DMS53 (cell line): ENCODE data around the gene NFRKB.
"Not testable (repeated sequence)": the region's sequence is repeated elsewhere in the genome, so short reads cannot be mapped to it uniquely, and the experiment has no call there.

Experiments
- DNase-seq: peaks from one replicate; lab custom pipeline; 2025; lab: John Stamatoyannopoulos, UW

Gene NFRKB

DNA sequence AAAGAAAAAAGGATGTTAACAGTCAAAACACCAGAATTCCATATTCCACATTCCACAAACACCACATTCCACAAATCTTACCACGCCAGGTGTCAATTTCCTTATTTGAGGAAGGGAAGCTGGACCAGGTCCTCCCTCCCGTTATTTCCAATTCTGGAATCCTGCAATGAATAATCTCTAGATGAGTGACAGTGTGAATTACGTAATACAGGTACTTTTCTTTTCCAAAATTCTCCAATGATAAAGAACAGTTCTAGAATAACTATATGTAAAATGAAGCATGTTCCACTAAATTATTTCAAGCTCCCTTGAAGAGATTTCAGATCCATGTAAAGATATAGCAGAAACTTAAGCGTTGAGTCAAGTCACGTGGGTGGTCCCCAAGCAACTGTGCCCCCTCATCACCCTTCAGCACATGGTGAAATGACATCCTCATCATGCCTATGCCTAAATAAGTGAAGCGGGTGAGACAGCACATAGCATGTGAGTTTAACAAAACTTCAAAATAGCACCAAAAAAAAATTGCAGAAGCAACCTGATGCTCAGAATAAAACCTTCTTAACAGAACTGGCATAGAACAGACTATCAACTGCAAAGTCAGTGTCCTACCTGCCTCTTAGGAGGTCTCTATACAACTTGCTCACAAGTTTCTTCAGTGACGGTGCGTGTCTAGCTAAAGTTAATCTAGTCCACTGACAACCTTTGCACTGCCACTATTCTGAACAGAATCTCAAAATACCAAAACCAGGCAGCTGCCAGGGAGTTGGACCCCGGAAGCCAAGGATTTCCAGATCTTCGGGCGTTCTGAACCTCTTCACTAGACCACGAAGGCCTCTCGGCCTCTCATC lies 876 bp downstream of the NFRKB start:
- peak; percentile 47 for DNase-seq

DNA sequence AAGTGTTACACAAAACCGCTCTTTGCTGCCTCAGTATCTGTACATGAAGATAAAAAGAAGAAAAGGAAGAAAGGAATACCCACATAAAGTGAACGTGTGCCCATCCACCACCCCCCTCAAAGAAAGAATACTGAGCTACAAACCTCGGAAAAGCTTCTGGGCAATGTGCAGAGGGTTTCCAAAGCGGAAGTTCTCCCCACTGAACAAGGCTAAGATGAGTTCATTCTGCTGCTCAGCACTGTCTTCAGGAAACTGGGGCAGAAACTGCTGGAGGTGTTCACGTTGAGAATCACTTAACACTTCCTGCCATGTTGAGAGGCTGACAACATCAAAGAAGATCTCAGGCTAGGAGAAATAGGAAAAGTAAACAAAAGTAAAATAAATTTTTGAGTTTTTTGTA lies 6.9 kb downstream of the NFRKB start:
- no peak for DNase-seq

DNA sequence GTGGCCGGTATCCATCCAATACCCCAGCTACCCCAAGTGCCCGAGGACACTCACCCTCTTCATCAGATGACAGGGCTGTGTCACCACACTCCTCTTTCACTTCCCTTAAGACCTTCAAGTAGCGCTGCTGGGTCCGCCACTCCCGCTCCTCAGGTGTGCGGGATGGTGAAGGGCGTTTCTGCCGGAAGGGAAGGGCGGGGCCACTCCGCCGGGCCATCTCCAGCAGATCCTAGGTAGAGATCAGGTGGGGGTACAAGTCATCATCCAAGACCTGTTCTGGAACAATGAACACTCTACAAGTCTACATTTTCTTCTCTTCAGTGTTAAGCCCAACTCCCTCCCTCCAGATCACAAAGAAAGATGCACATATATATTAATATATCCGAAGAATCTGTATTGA lies 10.0 kb downstream of the NFRKB start:
- DNase-seq = no peak

DNA sequence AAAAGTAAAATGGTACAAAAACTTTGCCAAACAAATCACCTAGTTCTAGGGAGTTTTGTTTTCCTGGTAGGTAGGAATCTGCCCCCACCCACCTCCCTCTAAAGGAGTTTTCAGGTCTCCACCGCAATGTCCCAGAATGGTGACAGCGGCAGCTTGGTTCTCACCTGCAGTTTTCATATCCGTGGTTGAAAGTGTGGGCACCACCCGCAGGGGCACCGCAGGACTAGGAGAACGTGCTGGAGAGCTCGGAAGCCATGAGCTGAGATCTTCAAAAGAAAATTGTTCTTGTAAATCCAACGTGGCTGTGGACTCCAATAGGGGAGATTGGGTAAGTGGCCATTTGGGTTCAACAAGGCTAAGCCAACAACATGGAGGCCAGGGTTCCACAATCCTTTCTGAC lies 10.8 kb downstream of the NFRKB start:
- no peak for DNase-seq

DNA sequence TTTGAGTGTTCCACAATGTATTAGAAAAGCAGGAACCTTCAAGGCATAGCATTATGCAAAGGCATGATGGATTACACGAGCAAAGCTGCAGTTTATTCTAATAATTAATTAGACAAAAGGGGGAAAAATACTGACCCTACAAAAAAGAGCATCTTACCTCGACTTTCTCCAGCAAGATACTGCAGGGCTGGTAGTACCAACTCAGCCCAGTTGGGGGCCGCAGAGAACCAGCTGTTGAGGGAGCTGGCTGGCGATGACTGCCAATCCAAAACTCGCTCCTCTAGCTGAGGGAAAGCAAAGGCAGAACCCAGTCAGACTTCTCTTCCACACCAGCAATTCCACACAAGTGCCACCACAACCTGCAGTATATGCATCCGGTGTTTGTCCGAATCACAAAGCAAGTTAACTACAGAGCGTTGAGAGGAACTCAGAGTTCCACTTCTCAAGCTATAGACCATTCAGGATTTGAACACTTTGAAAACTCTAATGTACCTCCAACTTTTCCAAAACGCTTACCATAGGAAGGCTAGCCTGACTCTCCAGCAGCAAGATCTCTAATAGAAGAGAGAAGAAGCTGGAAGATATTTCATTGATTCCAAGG lies 13.7 kb downstream of the NFRKB start:
- DNase-seq = peak; percentile 72

DNA sequence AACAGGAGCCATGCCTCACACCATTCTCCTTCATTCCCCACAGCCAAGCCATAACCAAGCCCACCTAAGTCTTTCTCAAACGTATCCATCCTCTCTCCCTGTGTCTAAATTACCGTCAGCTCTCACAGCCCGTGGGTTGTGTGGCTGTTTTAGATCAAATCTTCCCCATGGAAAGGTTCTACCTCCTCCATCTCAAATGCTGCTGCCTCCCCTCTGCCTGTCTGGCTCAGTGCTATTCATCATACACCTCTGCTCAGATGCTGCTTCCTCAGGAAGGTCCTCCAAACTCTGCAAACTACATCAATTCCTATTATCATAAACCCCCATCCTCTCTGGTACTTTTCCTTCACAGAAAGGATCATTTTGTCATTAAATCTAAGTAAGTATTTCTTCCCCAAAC lies 15.1 kb downstream of the NFRKB start:
- no peak for DNase-seq

DNA sequence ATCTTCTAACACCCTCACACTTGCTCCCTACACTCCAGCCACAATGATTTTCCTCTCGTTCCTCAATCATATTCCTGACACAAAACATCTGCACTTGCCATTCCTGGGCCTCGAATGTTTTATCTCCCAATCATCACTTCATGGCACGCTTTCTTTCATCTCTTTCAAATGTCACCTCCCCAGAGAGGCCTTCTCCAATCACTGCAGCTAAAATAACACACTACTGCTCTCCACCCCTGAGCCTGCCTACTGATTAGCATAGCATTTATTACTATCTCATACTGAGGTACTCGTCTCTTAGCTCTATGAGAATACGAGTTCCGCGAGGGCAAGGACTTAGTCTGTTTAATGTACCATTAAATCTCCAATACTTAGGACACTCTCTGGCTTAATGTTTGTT lies 23.5 kb downstream of the NFRKB start:
- DNase-seq = no peak

DNA sequence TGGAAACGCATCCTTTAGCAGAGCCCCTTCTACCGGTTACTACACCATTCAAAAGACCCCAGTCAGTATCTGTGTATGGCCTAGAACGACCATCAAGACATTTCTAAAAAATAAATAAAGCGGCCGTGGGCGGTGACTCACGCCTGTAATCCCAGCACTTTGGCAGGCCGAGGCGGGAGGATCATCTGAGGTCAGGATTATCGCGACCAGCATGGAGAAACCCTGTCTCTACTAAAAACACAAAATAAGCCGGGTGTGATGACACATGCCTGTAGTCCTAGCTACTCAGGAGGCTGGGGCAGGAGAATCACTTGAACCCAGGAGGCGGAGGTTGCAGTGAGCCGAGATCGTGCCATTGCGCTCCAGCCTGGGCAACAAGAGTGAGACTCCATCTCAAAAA lies 26.8 kb downstream of the NFRKB start:
- not testable (repeated sequence) for DNase-seq

DNA sequence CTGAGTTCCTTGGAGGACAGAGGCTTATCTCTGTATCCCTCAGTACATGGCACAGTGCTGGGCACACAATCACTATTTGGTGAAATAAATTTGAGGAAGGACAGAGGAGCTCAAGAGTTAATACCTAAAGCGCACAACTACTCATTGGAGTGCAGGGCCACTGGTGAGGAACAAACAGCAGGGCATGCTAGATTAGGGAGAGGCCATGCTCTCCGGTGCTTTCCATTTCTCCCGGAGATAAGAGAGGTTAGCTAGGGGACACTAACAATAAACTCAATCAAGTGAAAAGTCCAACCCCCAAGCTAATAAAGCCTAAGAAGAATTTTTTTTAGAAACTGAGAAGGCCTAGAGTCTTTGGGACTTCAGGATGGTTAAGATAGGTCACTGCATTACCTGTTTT lies 29.1 kb downstream of the NFRKB start:
- DNase-seq = no peak

DNA sequence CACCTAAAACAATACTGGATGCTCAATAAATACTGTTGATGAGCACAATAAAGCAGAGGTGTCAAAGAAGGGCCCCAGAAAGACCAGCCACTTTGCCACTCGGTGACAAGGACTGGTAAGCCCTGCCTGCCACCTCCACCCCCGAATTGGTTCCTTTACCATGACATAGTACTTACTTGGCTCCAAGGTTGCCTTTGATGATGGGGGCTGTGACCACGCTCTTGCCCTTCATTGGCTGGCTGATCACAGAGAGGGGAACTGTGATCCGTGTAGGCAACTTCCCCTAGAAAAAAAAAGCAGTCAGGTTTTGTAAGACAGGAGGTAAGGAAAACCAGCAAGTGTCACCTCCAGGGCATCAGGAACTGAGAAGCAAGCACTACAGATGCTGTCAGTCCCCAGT lies 29.7 kb downstream of the NFRKB start:
- DNase-seq = no peak

DNA sequence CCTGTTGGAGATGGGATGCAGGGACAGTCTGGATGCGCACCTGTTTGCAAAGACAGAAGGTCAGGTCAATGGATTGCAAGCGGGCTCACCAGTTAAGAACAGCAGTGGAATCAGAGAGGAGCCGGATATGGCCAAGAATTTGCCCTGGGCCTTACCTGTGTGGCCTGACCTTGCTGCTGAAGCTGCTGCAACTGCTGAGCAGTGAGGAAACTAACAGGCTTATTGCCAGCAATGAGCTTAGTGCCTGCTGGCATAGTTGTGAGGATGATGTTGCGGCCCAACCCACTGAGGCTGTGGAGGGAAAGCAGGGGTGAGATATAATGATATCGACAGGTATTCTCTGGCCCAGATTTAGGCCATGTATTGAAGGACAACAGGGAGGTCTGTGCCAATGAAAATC lies 30.6 kb downstream of the NFRKB start:
- DNase-seq = no peak

DNA sequence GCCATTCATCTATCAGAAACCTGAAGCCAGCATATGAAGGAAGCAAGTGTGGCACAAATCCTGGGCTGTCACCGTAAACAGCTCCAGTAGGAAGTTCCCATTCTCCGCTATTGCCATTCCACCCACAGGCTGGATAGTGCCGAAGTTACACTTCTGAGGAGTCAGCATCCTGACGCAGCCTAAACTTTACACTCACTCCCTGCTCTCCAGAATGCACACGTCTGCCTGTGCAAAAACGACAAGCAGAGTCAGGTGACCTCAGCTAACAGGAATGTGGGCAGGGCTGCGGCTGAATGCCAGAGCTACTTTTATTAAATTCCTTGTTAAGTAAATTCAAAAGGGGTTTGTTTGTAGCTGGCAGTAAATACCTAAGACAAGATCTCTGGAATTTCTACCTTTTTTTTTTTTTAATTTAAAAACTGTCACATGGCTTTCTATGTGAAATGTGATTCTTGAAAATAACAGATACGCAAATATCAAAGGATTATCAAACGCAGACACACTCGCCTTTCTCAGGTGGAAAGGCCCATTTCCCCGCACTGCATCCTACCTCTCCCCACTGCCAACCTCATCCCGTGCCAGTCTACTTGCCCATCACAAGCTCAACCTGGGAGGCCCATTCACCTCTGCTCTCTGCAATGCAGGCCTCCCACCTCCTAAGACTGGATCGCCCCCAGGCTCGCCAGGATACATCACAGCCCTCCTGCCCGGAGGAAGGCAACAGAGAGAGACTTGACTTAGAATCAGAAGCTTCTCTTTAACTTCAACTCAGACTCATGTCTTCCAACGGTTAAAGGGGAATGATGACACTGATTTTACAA lies 33.5 kb downstream of the NFRKB start:
- DNase-seq = peak; percentile 44

DNA sequence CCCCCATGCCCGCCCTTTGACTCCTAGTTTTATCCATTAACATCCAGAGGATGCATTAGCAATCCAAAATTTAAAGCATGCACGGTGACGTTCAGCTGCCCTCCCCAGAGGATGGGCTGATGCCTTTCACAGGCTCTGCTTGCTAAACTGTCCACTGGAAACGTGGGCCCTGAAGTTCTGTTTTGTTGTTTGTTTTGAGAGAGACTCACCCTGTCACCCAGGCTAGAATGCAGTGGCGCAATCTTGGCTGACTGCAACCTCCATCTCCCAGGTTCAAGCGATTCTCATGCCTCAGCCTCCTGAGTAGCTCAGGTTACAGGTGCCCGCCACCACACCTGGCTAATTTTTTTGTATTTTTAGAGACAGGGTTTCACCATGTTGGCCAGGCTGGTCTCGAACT lies 39.3 kb downstream of the NFRKB start:
- no peak for DNase-seq

DNA sequence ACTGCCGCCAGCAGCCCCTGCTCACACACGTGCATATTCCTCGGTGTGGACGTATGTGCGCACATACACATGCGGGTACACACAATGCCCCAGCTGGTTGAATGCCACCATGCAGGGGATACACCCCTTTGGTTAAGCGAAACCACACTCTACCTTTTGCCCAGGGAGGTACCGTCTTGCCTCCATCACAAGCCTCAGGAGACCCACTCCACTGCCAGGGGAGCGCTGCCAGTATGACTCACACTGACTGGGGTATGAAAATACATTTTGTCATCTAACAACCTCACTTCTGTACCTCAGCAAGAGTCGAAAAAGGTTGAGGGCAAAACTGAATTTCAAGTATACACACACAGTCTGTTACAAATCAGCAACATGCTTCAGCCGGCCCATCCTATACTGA lies 40.3 kb downstream of the NFRKB start:
- DNase-seq = no peak

DNA sequence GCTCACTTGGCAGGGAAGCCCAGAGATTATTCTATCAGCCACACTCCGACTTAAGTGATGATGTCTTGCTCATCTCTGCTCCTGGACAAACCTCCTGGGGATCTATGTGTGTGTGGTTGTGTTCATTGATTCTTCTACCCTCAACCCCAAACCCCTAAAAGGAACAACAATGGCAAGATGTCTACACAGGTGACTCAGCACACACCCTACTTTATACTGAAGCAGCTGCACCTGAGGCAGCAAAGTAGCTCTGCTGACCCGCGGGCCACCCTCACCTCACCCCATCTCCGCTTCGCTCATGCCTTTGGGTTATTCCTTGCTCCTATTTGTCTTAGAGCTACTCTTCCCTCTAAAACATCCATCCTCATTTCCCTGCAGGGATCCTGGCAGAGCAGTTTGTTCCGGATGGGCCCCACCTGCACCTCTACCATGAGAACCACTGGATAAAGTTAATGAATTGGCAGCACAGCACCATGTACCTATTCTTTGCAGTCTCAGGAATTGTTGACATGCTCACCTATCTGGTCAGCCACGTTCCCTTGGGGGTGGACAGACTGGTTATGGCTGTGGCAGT lies 41.1 kb downstream of the NFRKB start:
- peak; percentile 57 for DNase-seq

DNA sequence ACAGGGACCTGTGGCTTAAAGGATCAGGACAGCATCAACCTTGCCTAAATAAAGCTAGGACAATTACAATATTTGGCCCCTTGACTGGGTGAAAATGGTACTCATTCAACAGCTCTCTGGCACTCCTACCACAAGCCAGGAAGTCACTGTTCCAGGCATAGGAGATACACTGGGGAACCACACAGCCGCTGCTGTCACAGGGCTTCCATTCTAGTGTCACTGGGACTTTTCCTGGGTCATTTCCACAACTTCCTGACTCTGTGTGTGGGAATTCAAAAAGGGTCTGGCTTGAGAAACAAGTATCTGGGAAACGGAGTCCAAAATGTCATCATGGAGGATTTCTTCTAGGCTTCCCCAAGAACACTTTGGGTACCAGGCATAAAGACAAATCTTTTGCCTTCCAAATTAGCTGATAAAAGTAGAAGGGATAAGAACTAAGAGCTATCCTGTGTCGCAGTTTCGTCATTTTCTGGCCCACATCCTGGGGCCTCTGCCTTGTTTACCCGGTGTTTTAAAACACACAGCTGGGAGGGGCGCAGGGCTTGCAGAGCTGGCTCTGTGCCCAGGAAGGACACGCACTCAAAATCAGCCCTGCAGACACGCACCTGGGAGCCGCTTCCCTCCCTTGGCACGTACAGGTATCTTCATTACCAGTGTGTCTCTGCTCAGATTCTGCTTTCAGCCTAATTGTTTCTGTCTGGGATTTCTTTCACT lies 41.7 kb downstream of the NFRKB start:
- DNase-seq = peak; percentile 98

DNA sequence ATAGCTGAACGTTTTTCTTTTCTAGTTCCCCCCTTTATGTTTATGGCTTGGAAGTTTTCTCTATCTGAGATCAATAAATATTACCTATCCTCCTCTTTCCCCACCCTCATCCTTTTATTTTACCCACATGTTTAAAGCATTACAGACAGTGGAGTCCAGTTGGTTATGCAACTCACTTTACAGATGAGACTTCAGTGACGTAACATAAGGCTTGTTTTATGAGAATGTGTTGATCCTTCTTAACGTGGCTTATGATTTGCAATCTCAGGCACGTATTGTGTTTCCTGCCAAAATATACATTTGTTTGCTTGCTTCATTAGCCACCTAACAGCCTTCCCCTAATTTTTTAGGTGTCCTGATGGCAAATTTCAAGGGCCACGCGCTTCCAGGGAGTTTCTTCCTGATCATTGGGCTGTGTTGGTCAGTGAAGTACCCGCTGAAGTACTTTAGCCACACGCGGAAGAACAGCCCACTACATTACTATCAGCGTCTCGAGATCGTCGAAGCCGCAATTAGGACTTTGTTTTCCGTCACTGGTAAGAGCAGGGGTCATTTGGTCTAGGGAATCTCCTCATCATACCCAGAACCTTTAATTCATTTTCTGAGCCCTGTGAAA lies 43.1 kb downstream of the NFRKB start:
- no peak for DNase-seq

DNA sequence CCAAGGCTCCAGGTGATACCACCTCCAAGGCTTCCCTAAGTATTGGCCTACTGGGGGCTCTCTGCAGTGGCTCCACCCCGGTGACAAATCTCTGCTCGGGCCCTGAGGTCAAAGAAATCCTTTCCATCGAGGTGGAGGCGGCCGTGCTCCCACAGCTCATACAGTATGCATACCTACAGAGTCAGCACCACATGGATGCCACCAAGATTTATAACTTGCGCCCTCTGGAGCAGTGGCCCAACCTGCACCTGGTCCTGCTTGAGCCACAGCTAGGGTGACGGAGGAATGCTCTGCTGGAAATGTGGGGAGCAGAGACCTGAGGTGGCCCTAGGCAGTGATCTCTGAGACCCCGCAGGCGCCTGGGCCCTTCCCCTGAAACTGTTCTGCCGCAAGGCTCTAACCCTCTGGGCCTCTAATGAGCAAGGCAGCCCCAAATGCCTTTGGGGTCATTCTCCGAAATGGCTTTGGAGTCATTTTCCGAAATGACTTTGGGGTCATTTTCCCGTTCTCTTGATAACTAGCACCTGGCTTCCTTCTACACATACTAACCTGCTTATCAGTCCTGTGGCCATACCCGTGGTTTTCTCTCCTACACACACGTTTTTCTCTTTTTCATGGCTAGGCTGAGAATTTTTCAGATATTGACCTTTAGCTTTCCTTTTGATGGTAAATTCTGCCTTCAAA lies 45.8 kb downstream of the NFRKB start:
- no peak for DNase-seq

DNA sequence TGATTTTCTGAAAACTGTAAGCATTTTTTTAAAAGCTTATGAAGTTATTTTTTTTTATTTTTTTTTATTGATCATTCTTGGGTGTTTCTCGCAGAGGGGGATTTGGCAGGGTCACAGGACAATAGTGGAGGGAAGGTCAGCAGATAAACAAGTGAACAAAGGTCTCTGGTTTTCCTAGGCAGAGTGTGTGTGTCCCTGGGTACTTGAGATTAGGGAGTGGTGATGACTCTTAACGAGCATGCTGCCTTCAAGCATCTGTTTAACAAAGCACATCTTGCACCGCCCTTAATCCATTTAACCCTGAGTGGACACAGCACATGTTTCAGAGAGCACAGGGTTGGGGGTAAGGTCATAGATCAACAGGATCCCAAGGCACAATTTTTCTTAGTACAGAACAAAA lies 48.0 kb downstream of the NFRKB start:
- not testable (repeated sequence) for DNase-seq

DNA sequence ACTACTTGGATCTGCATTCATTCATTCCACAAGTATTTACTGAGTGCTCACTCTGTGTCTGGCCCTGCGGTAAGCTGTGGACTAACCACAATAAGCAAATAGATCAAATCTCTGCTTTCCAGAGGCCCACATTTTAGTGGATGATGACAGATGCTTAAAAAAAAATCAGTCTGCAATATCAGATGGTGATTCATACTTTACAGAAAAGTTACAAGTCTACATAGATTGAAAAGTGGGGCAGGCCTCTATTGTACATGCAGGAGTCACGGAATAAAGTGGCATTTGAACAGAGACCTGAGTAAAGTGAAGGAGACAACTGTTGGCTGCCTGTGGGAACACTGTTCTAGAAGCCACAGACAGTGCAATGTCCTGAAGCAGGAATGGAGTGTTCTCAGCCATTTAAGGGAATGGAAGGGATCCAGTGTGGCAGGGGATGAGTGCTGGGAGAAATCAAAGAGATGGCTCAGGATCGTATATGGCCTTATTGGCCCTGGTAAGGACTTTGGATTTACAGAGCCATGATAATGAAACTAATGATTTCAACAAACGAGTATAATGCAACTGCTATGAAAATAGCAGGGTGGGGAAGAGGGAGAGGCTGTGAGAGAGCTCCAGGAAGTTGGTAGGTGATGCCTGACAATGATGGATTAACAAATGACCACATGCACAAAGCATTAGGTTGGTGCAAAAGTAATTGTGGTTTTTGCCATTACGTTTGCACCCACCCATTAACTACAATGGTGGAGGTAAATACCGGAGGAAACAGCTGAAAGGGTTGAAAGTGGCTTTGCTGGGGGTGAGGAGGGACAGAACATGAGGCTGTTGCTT lies 48.7 kb downstream of the NFRKB start:
- peak; percentile 91 for DNase-seq
